ENCODE results near the gene FES. TPM values are rescaled to one million over a fixed set of nuclear protein-coding genes. Genes with fewer than 3 reads are reported as not detected.

FES gene
- total RNA-seq, 4 donors from 2014 or later = 4.7 to 37.1 (median 20.5) TPM

GRCh38 chr15:90875549-90875981 is 8.7 kb upstream of the FES start:
- TF ChIP-seq, protein P1, sequence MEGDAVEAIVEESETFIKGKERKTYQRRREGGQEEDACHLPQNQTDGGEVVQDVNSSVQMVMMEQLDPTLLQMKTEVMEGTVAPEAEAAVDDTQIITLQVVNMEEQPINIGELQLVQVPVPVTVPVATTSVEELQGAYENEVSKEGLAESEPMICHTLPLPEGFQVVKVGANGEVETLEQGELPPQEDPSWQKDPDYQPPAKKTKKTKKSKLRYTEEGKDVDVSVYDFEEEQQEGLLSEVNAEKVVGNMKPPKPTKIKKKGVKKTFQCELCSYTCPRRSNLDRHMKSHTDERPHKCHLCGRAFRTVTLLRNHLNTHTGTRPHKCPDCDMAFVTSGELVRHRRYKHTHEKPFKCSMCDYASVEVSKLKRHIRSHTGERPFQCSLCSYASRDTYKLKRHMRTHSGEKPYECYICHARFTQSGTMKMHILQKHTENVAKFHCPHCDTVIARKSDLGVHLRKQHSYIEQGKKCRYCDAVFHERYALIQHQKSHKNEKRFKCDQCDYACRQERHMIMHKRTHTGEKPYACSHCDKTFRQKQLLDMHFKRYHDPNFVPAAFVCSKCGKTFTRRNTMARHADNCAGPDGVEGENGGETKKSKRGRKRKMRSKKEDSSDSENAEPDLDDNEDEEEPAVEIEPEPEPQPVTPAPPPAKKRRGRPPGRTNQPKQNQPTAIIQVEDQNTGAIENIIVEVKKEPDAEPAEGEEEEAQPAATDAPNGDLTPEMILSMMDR (IDR thresholded peaks at IDR 0.05) = no peak
- no peak for TF ChIP-seq POLR2A (IDR thresholded peaks at IDR 0.05)
- Histone ChIP-seq H3K9me3 (no peaks in the 10 kb centered on the region), H3K27ac (no peak overlapping the region), H3K27me3 (no peaks in the 10 kb centered on the region), H3K4me1 (peaks cover 0 to 23% (median 4%) of the 10 kb centered on the region in 4 donors), H3K4me3 (no peak overlapping the region), H3K36me3 (peaks cover 0 to 52% (median 0%) of the 10 kb centered on the region in 3 donors)
- no peak for DNase-seq

DNA sequence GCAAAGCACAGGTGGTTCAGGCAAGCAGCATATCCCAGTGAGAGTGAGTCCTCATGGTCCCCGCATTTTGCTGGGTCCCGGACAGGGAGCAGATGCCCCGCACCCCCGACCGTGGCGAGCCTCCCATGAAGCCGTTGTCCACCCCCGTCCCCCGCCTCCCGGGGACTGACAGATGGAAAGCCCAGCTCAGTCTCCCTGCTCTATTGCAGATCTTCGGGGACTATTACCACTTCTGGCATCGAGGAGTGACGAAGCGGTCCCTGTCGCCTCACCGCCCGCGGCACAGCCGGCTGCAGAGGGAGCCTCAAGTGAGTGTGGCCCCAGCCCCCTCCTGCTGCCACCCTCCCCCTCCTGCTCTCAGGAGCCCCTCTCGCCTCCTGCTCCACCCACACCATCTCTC is 8.3 kb upstream of the FES start:
- Histone ChIP-seq H3K36me3 (peaks cover 0 to 57% (median 0%) of the 10 kb centered on the region in 3 donors), H3K27ac (no peak overlapping the region), H3K4me3 (no peak overlapping the region), H3K9me3 (no peaks in the 10 kb centered on the region), H3K27me3 (no peaks in the 10 kb centered on the region), H3K4me1 (peaks cover 0 to 20% (median 4%) of the 10 kb centered on the region in 4 donors)
- DNase-seq = peak in 1 of 3 donors; percentile 41
- TF ChIP-seq, protein P1 (IDR thresholded peaks at IDR 0.05) = no peak
- no peak for TF ChIP-seq POLR2A (IDR thresholded peaks at IDR 0.05)

DNA sequence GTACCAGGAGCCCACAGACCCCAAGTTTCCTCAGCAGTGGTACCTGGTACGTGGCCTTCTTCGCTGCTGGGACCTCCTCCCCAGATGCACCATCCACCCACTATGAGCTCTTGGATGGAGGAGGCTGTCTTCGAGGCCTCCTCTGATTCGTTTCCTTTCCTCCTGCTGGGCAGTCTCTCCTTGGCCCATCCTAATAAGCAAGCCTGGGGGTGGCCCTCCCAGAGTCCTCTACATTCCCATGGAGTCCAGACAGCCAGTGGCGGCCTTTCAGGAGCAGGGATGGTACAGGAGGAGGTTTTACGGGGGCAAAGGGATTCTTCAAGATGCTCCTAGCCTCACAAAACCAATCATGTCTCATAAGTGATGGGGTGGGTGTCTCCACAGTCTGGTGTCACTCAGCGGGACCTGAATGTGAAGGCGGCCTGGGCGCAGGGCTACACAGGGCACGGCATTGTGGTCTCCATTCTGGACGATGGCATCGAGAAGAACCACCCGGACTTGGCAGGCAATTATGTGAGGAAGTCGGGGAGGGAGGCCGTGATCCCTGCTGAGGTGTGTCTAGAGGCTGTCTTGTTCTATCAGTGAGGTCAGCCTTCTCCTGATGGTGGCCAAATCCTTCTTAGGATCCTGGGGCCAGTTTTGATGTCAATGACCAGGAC is 7.7 kb upstream of the FES start:
- H3K36me3 ChIP-seq = peaks cover 0 to 63% (median 0%) of the 10 kb centered on the region in 3 donors
- no peak for DNase-seq
- TF ChIP-seq, protein P1 (IDR thresholded peaks at IDR 0.05) = no peak
- TF ChIP-seq POLR2A (IDR thresholded peaks at IDR 0.05) = no peak
- H3K4me1 ChIP-seq = peaks cover 0 to 20% (median 4%) of the 10 kb centered on the region in 4 donors
- no peak overlapping the region for H3K27ac ChIP-seq
- no peaks in the 10 kb centered on the region for H3K9me3 ChIP-seq
- no peaks in the 10 kb centered on the region for H3K27me3 ChIP-seq
- no peak overlapping the region for H3K4me3 ChIP-seq

DNA sequence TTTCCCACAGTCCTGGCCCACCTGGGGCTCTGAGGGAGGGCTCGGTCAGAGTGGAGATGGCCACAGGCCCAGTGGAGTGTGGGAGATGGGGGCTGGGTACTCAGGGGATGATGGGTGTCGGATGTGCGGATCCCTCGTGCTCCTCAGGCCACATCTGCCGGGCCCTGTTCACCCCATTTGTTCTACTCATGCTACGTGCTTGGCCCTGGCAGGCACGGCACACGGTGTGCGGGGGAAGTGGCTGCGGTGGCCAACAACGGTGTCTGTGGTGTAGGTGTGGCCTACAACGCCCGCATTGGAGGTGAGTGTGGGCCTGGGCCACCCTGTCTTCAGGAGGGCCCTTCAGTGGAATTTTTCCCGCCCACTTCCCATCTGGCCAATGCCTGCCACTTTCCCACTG is 7.0 kb upstream of the FES start:
- H3K9me3 ChIP-seq = no peaks in the 10 kb centered on the region
- peaks cover 0 to 20% (median 4%) of the 10 kb centered on the region in 4 donors for H3K4me1 ChIP-seq
- H3K27me3 ChIP-seq = no peaks in the 10 kb centered on the region
- DNase-seq = peak in 1 of 3 donors; percentile 42
- H3K36me3 ChIP-seq = peaks cover 0 to 69% (median 0%) of the 10 kb centered on the region in 3 donors
- H3K4me3 ChIP-seq = no peak overlapping the region
- no peak overlapping the region for H3K27ac ChIP-seq
- TF ChIP-seq, protein P1 (IDR thresholded peaks at IDR 0.05) = no peak
- no peak for TF ChIP-seq POLR2A (IDR thresholded peaks at IDR 0.05)

DNA sequence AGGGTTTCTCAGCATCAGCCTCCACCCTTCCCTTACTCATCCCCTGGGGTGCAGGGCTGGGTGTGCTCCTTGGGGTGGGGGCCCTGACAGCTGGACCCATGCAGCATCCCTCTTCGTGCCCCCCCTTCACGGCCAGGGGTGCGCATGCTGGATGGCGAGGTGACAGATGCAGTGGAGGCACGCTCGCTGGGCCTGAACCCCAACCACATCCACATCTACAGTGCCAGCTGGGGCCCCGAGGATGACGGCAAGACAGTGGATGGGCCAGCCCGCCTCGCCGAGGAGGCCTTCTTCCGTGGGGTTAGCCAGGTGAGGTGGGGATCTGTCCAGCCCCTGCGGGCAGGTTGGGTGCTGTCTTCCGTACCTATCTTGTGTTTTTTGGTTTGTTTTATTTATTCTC is 6.3 kb upstream of the FES start:
- Histone ChIP-seq H3K27me3 (no peaks in the 10 kb centered on the region), H3K4me1 (peaks cover 0 to 15% (median 2%) of the 10 kb centered on the region in 4 donors), H3K27ac (no peak overlapping the region), H3K36me3 (peaks cover 0 to 69% (median 0%) of the 10 kb centered on the region in 3 donors), H3K9me3 (no peaks in the 10 kb centered on the region), H3K4me3 (no peak overlapping the region)
- no peak for DNase-seq
- TF ChIP-seq POLR2A (IDR thresholded peaks at IDR 0.05) = no peak
- TF ChIP-seq, protein P1 (IDR thresholded peaks at IDR 0.05) = no peak

All from Peyer's patch (tissue), 4 donors.